ENCODE measurements around the gene KLHL29.
A peak's percentile ranks its signal among the peaks of the same experiment; 100 is the strongest.
"Not testable (repeated sequence)": the region's sequence is repeated elsewhere in the genome, so short reads cannot be mapped to it uniquely, and the experiment has no call there.

KLHL29 gene

GRCh38 chr2:23381084-23381483, 3.9 kb upstream of the KLHL29 start:
- peak; percentile 22 for ATAC-seq
- Mint-ChIP-seq H3K27me3 (peaks cover 36% of the 10 kb centered on the region), H3K9me3 (no peaks in the 10 kb centered on the region), H3K36me3 (ENCODE audit: low read depth) (no peaks in the 10 kb centered on the region), H3K27ac (peak overlapping the region; percentile 81), H3K4me1 (peaks cover 22% of the 10 kb centered on the region), H3K4me3 (peak overlapping the region; percentile 59)
- peak; percentile 20 for DNase-seq

- H3K9me3 Mint-ChIP-seq = no peaks in the 10 kb centered on the region
- H3K27me3 Mint-ChIP-seq = peaks cover 37% of the 10 kb centered on the region
- ATAC-seq (no peak), DNase-seq (no peak)
- H3K27ac Mint-ChIP-seq = no peak overlapping the region
- H3K4me1 Mint-ChIP-seq = peaks cover 25% of the 10 kb centered on the region
- no peaks in the 10 kb centered on the region for H3K36me3 Mint-ChIP-seq (ENCODE audit: low read depth)
- H3K4me3 Mint-ChIP-seq = no peak overlapping the region
These were observed 3.5 kb upstream of the KLHL29 start for GRCh38 chr2:23381485-23381884.

GRCh38 chr2:23383100-23383499, 1.9 kb upstream of the KLHL29 start:
- Mint-ChIP-seq H3K27ac (no peak overlapping the region), H3K36me3 (ENCODE audit: low read depth) (no peaks in the 10 kb centered on the region), H3K4me1 (peaks cover 28% of the 10 kb centered on the region), H3K4me3 (no peak overlapping the region), H3K27me3 (peaks cover 43% of the 10 kb centered on the region), H3K9me3 (no peaks in the 10 kb centered on the region)
- DNase-seq = no peak
- no peak for ATAC-seq

- ATAC-seq (peak; percentile 15), DNase-seq (peak; percentile 20)
- H3K9me3 Mint-ChIP-seq = no peaks in the 10 kb centered on the region
- H3K4me3 Mint-ChIP-seq = peak overlapping the region; percentile 21
- H3K4me1 Mint-ChIP-seq = peaks cover 28% of the 10 kb centered on the region
- peaks cover 64% of the 10 kb centered on the region for H3K27me3 Mint-ChIP-seq
- no peak overlapping the region for H3K27ac Mint-ChIP-seq
- no peaks in the 10 kb centered on the region for H3K36me3 Mint-ChIP-seq (ENCODE audit: low read depth)
These were observed 370 bp downstream of the KLHL29 start for GRCh38 chr2:23385351-23385747.

- H3K27ac Mint-ChIP-seq = no peak overlapping the region
- H3K27me3 Mint-ChIP-seq = peaks cover 68% of the 10 kb centered on the region
- peak overlapping the region; percentile 76 for H3K4me3 Mint-ChIP-seq
- ATAC-seq = peak; percentile 3
- H3K9me3 Mint-ChIP-seq = no peaks in the 10 kb centered on the region
- peaks cover 23% of the 10 kb centered on the region for H3K4me1 Mint-ChIP-seq
- no peak for DNase-seq
- H3K36me3 Mint-ChIP-seq (ENCODE audit: low read depth) = no peaks in the 10 kb centered on the region
These were observed 864 bp downstream of the KLHL29 start for GRCh38 chr2:23385748-23386338.

- peak overlapping the region; percentile 76 for H3K4me3 Mint-ChIP-seq
- DNase-seq (peak; percentile 25), ATAC-seq (no peak)
- peaks cover 17% of the 10 kb centered on the region for H3K4me1 Mint-ChIP-seq
- no peaks in the 10 kb centered on the region for H3K36me3 Mint-ChIP-seq (ENCODE audit: low read depth)
- peaks cover 74% of the 10 kb centered on the region for H3K27me3 Mint-ChIP-seq
- no peak overlapping the region for H3K27ac Mint-ChIP-seq
- no peaks in the 10 kb centered on the region for H3K9me3 Mint-ChIP-seq
These were observed 1.6 kb downstream of the KLHL29 start for GRCh38 chr2:23386339-23387220.

- Mint-ChIP-seq H3K36me3 (ENCODE audit: low read depth) (no peaks in the 10 kb centered on the region), H3K27ac (no peak overlapping the region), H3K27me3 (peaks cover 75% of the 10 kb centered on the region), H3K9me3 (no peaks in the 10 kb centered on the region), H3K4me1 (peaks cover 15% of the 10 kb centered on the region), H3K4me3 (peak overlapping the region; percentile 55)
- no peak for ATAC-seq
- DNase-seq = no peak
These were observed 2.2 kb downstream of the KLHL29 start for GRCh38 chr2:23387221-23387550.

GRCh38 chr2:23387845-23388244, 2.9 kb downstream of the KLHL29 start:
- Mint-ChIP-seq H3K4me1 (peaks cover 15% of the 10 kb centered on the region), H3K36me3 (ENCODE audit: low read depth) (no peaks in the 10 kb centered on the region), H3K4me3 (no peak overlapping the region), H3K27me3 (peaks cover 74% of the 10 kb centered on the region), H3K9me3 (no peaks in the 10 kb centered on the region), H3K27ac (no peak overlapping the region)
- DNase-seq (no peak), ATAC-seq (no peak)

GRCh38 chr2:23388294-23388693, 3.3 kb downstream of the KLHL29 start:
- peaks cover 15% of the 10 kb centered on the region for H3K4me1 Mint-ChIP-seq
- H3K9me3 Mint-ChIP-seq = no peaks in the 10 kb centered on the region
- no peak for DNase-seq
- no peak overlapping the region for H3K27ac Mint-ChIP-seq
- H3K36me3 Mint-ChIP-seq (ENCODE audit: low read depth) = no peaks in the 10 kb centered on the region
- H3K27me3 Mint-ChIP-seq = peaks cover 72% of the 10 kb centered on the region
- ATAC-seq = no peak
- no peak overlapping the region for H3K4me3 Mint-ChIP-seq

- Mint-ChIP-seq H3K27ac (no peak overlapping the region), H3K4me3 (no peak overlapping the region), H3K4me1 (peaks cover 15% of the 10 kb centered on the region), H3K36me3 (ENCODE audit: low read depth) (no peaks in the 10 kb centered on the region), H3K9me3 (no peaks in the 10 kb centered on the region), H3K27me3 (peaks cover 74% of the 10 kb centered on the region)
- DNase-seq (no peak), ATAC-seq (no peak)
These were observed 4.0 kb downstream of the KLHL29 start for GRCh38 chr2:23388756-23389514.

GRCh38 chr2:23390152-23390551, 5.2 kb downstream of the KLHL29 start:
- no peak overlapping the region for H3K4me3 Mint-ChIP-seq
- peaks cover 14% of the 10 kb centered on the region for H3K4me1 Mint-ChIP-seq
- H3K27ac Mint-ChIP-seq = no peak overlapping the region
- H3K9me3 Mint-ChIP-seq = no peaks in the 10 kb centered on the region
- H3K27me3 Mint-ChIP-seq = peaks cover 75% of the 10 kb centered on the region
- ATAC-seq (no peak), DNase-seq (no peak)
- no peaks in the 10 kb centered on the region for H3K36me3 Mint-ChIP-seq (ENCODE audit: low read depth)

- not testable (repeated sequence) for DNase-seq; H3K36me3 Mint-ChIP-seq (ENCODE audit: low read depth); H3K9me3 Mint-ChIP-seq; H3K4me3 Mint-ChIP-seq; H3K27ac Mint-ChIP-seq; ATAC-seq
- Mint-ChIP-seq H3K4me1 (peaks cover 11% of the 10 kb centered on the region), H3K27me3 (peaks cover 75% of the 10 kb centered on the region)
These were observed 6.3 kb downstream of the KLHL29 start for GRCh38 chr2:23391237-23391736.

- DNase-seq (no peak), ATAC-seq (no peak)
- Mint-ChIP-seq H3K4me3 (no peak overlapping the region), H3K27ac (no peak overlapping the region), H3K27me3 (peaks cover 58% of the 10 kb centered on the region), H3K9me3 (no peaks in the 10 kb centered on the region), H3K4me1 (peaks cover 7% of the 10 kb centered on the region), H3K36me3 (ENCODE audit: low read depth) (no peaks in the 10 kb centered on the region)
These were observed 8.7 kb downstream of the KLHL29 start for GRCh38 chr2:23393722-23394121.

GRCh38 chr2:23394700-23395099, 9.7 kb downstream of the KLHL29 start:
- Mint-ChIP-seq H3K4me3 (no peak overlapping the region), H3K36me3 (ENCODE audit: low read depth) (no peaks in the 10 kb centered on the region), H3K9me3 (no peaks in the 10 kb centered on the region), H3K4me1 (peaks cover 3% of the 10 kb centered on the region), H3K27me3 (peaks cover 50% of the 10 kb centered on the region), H3K27ac (no peak overlapping the region)
- ATAC-seq (no peak), DNase-seq (no peak)
